Measurements from ENCODE around the gene FRMD1.

Gene FRMD1

DNA sequence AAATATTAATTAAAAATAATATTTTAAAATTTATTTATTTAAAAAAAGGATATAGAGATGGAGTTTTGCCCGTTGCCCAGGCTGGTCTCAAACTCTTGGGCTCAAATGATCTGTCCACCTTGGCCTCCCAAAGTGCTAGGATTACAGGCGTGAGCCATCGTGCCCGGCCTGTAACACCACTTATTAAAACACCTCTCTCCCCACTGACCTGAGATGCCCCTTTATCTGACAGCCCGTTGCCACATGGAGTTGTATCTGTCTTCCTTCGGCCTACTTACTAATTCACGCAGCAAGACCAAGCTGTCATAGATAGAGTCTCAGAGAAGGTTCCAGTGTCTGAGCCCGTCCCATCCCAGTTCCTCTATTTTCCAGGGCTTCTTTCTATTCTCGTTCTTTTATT, 50.8 kb downstream of the FRMD1 start:
- CTCF ChIA-PET = no interaction called here
- no peak overlapping the region for H3K4me3 ChIP-seq (ENCODE audit: control insufficient read depth in 1 of 7, extremely low read depth in 1 of 7, insufficient read depth in 4 of 7, low read depth in 2 of 7, low read length in 6 of 7)
- peaks cover 0 to 8% (median 0%) of the 10 kb centered on the region in 5 experiments for H3K9me3 ChIP-seq (ENCODE audit: control extremely low read depth in 1 of 5, control insufficient read depth in 4 of 5, insufficient read depth in 2 of 5, low read depth in 1 of 5, low read length in 4 of 5)
- POLR2A ChIA-PET = no interaction called here
- peaks cover 0 to 30% (median 0%) of the 10 kb centered on the region in 4 experiments for H3K4me1 ChIP-seq (ENCODE audit: control extremely low read depth in 1 of 4, control insufficient read depth in 4 of 4, insufficient read depth in 4 of 4, low read length in 3 of 4)
- 100% methylated on average over 6 of the region's 9 CpGs for WGBS (ENCODE audit: insufficient coverage)
- peaks cover 0 to 20% (median 3%) of the 10 kb centered on the region in 5 experiments for H3K27me3 ChIP-seq (replicated peaks in 2 of 5; ENCODE audit: control insufficient read depth in 4 of 5, insufficient read depth in 5 of 5, low read length in 4 of 5)
- no peak for DNase-seq
- no peak overlapping the region for H3K27ac ChIP-seq (ENCODE audit: insufficient read depth in 1 of 2, low read depth in 1 of 2, low read length in 2 of 2, poor library complexity in 1 of 2, severe bottlenecking in 2 of 2)
- no peaks in the 10 kb centered on the region for H3K36me3 ChIP-seq (ENCODE audit: control insufficient read depth in 4 of 4, insufficient read depth in 4 of 4, low read length in 3 of 4)

DNA sequence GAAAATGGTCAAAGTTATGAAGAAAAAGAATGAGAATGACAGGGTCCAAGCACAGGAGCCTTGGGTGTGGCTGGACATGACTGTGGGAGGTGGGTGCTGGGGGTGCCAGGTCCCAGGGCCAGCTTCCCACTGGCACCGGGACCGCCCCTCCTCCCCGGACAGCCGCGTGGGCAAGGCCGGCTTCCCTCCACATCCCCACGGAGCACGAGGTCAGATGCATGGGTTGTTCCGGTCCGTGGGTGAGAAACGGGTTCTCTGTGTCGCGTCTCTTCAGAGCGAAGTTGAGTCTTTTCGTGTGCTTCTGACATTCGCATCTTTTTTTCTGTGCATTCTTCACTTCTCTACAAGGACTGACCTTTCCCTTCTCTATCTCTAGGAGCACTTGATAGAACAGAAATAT, 51.5 kb downstream of the FRMD1 start:
- ChIA-PET POLR2A (no interaction called here), CTCF (no interaction called here)
- H3K4me3 ChIP-seq (ENCODE audit: control insufficient read depth in 1 of 7, extremely low read depth in 1 of 7, insufficient read depth in 4 of 7, low read depth in 2 of 7, low read length in 6 of 7) = no peak overlapping the region
- peaks cover 0 to 23% (median 0%) of the 10 kb centered on the region in 4 experiments for H3K4me1 ChIP-seq (ENCODE audit: control extremely low read depth in 1 of 4, control insufficient read depth in 4 of 4, insufficient read depth in 4 of 4, low read length in 3 of 4)
- peaks cover 0 to 8% (median 0%) of the 10 kb centered on the region in 5 experiments for H3K9me3 ChIP-seq (ENCODE audit: control extremely low read depth in 1 of 5, control insufficient read depth in 4 of 5, insufficient read depth in 2 of 5, low read depth in 1 of 5, low read length in 4 of 5)
- no peaks in the 10 kb centered on the region for H3K36me3 ChIP-seq (ENCODE audit: control insufficient read depth in 4 of 4, insufficient read depth in 4 of 4, low read length in 3 of 4)
- H3K27me3 ChIP-seq (replicated peaks in 2 of 5; ENCODE audit: control insufficient read depth in 4 of 5, insufficient read depth in 5 of 5, low read length in 4 of 5) = peaks cover 0 to 14% (median under 1%) of the 10 kb centered on the region in 5 experiments
- 99% methylated on average over 16 of the region's 16 CpGs for WGBS (ENCODE audit: insufficient coverage)
- no peak for DNase-seq
- no peak overlapping the region for H3K27ac ChIP-seq (ENCODE audit: insufficient read depth in 1 of 2, low read depth in 1 of 2, low read length in 2 of 2, poor library complexity in 1 of 2, severe bottlenecking in 2 of 2)

DNA sequence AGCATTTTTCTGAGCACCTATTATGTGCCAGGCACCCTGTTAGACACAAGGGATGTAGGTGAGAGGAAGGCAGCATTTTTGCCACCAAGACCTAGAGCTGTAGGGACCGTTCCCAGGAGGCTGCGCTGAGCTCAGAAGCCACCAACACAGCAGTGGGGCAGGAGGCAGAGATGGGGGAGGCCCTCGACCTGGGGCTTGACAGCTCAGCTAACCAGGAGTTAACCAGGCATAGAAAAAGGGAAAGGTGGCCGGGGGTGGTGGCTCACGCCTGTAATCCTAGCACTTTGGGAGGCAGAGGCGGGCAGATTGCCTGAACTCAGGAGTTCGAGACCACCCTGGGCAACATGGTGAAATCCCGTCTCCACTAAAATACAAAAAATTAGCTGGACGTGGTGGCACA, 52.1 kb downstream of the FRMD1 start:
- DNase-seq = no peak
- peaks cover 0 to 8% (median 0%) of the 10 kb centered on the region in 5 experiments for H3K27me3 ChIP-seq (replicated peaks in 2 of 5; ENCODE audit: control insufficient read depth in 4 of 5, insufficient read depth in 5 of 5, low read length in 4 of 5)
- no peaks in the 10 kb centered on the region for H3K36me3 ChIP-seq (ENCODE audit: control insufficient read depth in 4 of 4, insufficient read depth in 4 of 4, low read length in 3 of 4)
- H3K4me1 ChIP-seq (ENCODE audit: control extremely low read depth in 1 of 4, control insufficient read depth in 4 of 4, insufficient read depth in 4 of 4, low read length in 3 of 4) = peaks cover 0 to 18% (median 0%) of the 10 kb centered on the region in 4 experiments
- WGBS (ENCODE audit: insufficient coverage) = 96% methylated on average over 5 of the region's 9 CpGs
- no peak overlapping the region for H3K4me3 ChIP-seq (ENCODE audit: control insufficient read depth in 1 of 7, extremely low read depth in 1 of 7, insufficient read depth in 4 of 7, low read depth in 2 of 7, low read length in 6 of 7)
- peaks cover 0 to 6% (median 0%) of the 10 kb centered on the region in 5 experiments for H3K9me3 ChIP-seq (ENCODE audit: control extremely low read depth in 1 of 5, control insufficient read depth in 4 of 5, insufficient read depth in 2 of 5, low read depth in 1 of 5, low read length in 4 of 5)
- no peak overlapping the region for H3K27ac ChIP-seq (ENCODE audit: insufficient read depth in 1 of 2, low read depth in 1 of 2, low read length in 2 of 2, poor library complexity in 1 of 2, severe bottlenecking in 2 of 2)
- CTCF ChIA-PET = no interaction called here
- POLR2A ChIA-PET = no interaction called here

DNA sequence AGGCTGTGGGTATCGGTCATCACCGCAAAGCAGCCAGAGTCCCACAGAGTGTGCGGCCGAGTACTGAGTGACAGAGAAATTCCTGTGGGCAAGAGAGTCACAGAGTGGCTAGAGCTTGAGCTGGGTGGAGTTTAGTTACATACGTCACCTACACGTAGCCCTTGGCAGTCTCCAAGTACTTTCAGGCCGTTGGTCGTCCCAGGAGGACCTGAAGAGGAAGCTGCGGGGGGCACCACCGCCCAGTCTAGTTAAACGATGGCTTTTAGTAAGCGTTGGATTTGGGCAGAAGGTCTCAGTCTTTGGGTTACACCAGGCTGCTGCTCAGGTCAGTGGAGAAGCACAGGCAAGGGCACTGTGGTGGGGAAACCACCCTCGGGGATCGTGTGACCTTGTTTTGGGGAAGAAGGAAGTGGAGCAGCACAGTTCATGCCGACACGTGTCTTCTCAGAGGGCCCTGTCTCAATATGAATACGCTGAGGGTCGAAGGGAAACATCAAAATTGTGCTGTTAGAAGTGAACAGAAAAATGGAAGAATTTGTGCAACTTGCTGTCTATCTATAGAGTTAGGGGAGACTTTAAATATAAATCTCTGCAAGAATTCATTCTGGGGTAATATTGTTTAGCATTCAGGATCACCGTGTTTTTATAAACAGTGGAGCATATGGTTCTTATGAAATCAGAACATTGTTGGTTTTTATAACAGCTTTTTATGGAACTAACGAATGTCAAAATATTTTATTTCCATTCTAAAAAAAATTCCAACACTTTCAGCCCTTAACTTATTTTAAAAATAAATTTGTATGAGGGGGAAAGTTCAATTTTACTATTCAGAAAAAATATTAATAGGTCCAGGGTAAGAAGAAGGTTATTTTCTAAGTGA, 52.9 kb downstream of the FRMD1 start:
- Histone ChIP-seq H3K9me3 (ENCODE audit: control extremely low read depth in 1 of 5, control insufficient read depth in 4 of 5, insufficient read depth in 2 of 5, low read depth in 1 of 5, low read length in 4 of 5) (peaks cover 0 to 1% (median 0%) of the 10 kb centered on the region in 5 experiments), H3K27me3 (replicated peaks in 2 of 5; ENCODE audit: control insufficient read depth in 4 of 5, insufficient read depth in 5 of 5, low read length in 4 of 5) (peaks cover 0 to 9% (median 0%) of the 10 kb centered on the region in 5 experiments), H3K36me3 (ENCODE audit: control insufficient read depth in 4 of 4, insufficient read depth in 4 of 4, low read length in 3 of 4) (no peaks in the 10 kb centered on the region), H3K4me3 (ENCODE audit: control insufficient read depth in 1 of 7, extremely low read depth in 1 of 7, insufficient read depth in 4 of 7, low read depth in 2 of 7, low read length in 6 of 7) (no peak overlapping the region), H3K4me1 (ENCODE audit: control extremely low read depth in 1 of 4, control insufficient read depth in 4 of 4, insufficient read depth in 4 of 4, low read length in 3 of 4) (peaks cover 0 to 10% (median 0%) of the 10 kb centered on the region in 4 experiments), H3K27ac (ENCODE audit: insufficient read depth in 1 of 2, low read depth in 1 of 2, low read length in 2 of 2, poor library complexity in 1 of 2, severe bottlenecking in 2 of 2) (no peak overlapping the region)
- 94% methylated on average over 18 of the region's 20 CpGs for WGBS (ENCODE audit: insufficient coverage)
- POLR2A ChIA-PET = no interaction called here
- CTCF ChIA-PET = no interaction called here
- DNase-seq = no peak

DNA sequence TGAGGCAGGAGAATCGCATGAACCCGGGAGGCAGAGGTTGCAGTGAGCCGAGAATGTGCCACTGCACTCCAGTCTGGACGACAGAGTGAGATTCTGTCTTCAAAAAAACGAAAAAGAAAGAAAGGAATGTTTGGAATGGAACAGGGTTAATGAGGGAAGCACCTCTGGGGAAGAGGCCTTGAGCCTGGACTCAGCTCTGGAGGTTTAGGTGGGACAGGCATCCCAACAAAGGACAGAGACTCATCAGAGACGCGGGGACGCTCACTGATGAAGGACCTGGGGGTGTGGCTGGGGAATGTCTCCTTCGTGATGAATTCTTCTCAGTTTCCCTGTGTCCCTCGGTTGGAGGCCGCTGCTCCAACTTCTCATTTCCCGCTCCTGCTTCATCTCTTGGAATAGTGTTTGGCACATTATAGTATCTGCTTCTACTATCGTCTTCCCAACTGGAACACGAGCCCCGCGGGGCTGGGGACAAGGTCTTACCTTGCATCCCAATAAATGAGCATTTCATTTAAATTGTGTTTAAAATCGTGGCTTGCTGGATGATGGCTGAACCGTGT, 54.0 kb downstream of the FRMD1 start:
- POLR2A ChIA-PET = no interaction called here
- Histone ChIP-seq H3K4me1 (ENCODE audit: control extremely low read depth in 1 of 4, control insufficient read depth in 4 of 4, insufficient read depth in 4 of 4, low read length in 3 of 4) (peaks cover 0 to 3% (median 0%) of the 10 kb centered on the region in 4 experiments), H3K27ac (ENCODE audit: insufficient read depth in 1 of 2, low read depth in 1 of 2, low read length in 2 of 2, poor library complexity in 1 of 2, severe bottlenecking in 2 of 2) (no peak overlapping the region), H3K27me3 (replicated peaks in 2 of 5; ENCODE audit: control insufficient read depth in 4 of 5, insufficient read depth in 5 of 5, low read length in 4 of 5) (peaks cover 0 to 11% (median 0%) of the 10 kb centered on the region in 5 experiments), H3K9me3 (ENCODE audit: control extremely low read depth in 1 of 5, control insufficient read depth in 4 of 5, insufficient read depth in 2 of 5, low read depth in 1 of 5, low read length in 4 of 5) (peaks cover 0 to 1% (median 0%) of the 10 kb centered on the region in 5 experiments), H3K36me3 (ENCODE audit: control insufficient read depth in 4 of 4, insufficient read depth in 4 of 4, low read length in 3 of 4) (no peaks in the 10 kb centered on the region), H3K4me3 (ENCODE audit: control insufficient read depth in 1 of 7, extremely low read depth in 1 of 7, insufficient read depth in 4 of 7, low read depth in 2 of 7, low read length in 6 of 7) (no peak overlapping the region)
- CTCF ChIA-PET = no interaction called here
- DNase-seq = no peak
- 96% methylated on average over 14 of the region's 18 CpGs for WGBS (ENCODE audit: insufficient coverage)

DNA sequence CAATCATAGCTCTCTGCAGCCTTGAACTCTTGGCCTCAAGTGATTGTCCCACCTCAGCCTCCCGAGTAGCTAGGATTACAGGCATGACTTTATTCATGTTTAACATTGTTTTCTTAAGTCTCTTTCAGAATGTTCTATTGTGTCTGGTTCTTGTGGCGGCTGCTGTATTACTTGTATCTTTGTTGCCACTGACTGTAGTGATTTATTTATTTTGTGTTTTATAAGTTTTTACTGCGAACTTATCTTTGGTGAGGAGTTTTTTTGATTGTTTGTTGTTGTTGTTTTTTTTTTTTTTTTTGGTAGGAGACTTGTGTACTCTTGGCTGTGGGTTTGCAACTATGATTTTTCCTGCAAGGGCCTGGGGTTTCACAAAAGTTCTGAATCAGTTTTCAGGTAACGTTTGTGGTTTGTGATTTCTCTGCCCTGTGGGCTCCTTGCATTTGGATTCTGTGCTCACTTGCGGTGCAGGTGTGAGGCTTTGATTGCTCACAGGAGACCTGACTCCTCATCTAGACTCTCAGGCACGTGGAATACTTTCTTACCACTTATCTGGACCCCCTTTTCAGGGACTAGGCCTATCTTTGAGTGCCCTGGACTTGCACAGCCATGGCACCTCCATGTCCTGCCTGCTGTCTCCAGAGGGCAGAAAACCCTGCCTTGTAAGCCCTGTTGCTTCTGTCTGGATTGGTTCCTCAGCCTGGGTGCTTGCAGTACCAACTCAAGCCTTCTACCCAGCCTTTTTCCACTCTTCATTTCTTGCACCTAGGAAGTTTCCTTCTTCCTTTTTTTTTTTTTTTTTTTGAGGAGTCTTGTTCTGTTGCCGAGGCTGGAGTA, 56.3 kb downstream of the FRMD1 start:
- no peak overlapping the region for H3K4me3 ChIP-seq (ENCODE audit: control insufficient read depth in 1 of 7, extremely low read depth in 1 of 7, insufficient read depth in 4 of 7, low read depth in 2 of 7, low read length in 6 of 7)
- WGBS (ENCODE audit: insufficient coverage) = 94% methylated on average over 3 of the region's 7 CpGs
- ChIA-PET POLR2A (no interaction called here), CTCF (no interaction called here)
- H3K4me1 ChIP-seq (ENCODE audit: control extremely low read depth in 1 of 4, control insufficient read depth in 4 of 4, insufficient read depth in 4 of 4, low read length in 3 of 4) = no peaks in the 10 kb centered on the region
- DNase-seq = no peak
- no peak overlapping the region for H3K27ac ChIP-seq (ENCODE audit: insufficient read depth in 1 of 2, low read depth in 1 of 2, low read length in 2 of 2, poor library complexity in 1 of 2, severe bottlenecking in 2 of 2)
- H3K9me3 ChIP-seq (ENCODE audit: control extremely low read depth in 1 of 5, control insufficient read depth in 4 of 5, insufficient read depth in 2 of 5, low read depth in 1 of 5, low read length in 4 of 5) = peaks cover 0 to 5% (median 0%) of the 10 kb centered on the region in 5 experiments
- H3K27me3 ChIP-seq (replicated peaks in 2 of 5; ENCODE audit: control insufficient read depth in 4 of 5, insufficient read depth in 5 of 5, low read length in 4 of 5) = peaks cover 0 to 12% (median 0%) of the 10 kb centered on the region in 5 experiments
- no peaks in the 10 kb centered on the region for H3K36me3 ChIP-seq (ENCODE audit: control insufficient read depth in 4 of 4, insufficient read depth in 4 of 4, low read length in 3 of 4)

All from common myeloid progenitor, CD34-positive (primary cell).